Hepatic stellate cell (primary cell): Measurements from ENCODE around the gene THEM5.

Experiments used
- DNase-seq: peaks from one replicate; pipeline ENCODE4 v3.0.0; 2011; ENCODE audit warnings: low spot score

The THEM5 gene

DNA sequence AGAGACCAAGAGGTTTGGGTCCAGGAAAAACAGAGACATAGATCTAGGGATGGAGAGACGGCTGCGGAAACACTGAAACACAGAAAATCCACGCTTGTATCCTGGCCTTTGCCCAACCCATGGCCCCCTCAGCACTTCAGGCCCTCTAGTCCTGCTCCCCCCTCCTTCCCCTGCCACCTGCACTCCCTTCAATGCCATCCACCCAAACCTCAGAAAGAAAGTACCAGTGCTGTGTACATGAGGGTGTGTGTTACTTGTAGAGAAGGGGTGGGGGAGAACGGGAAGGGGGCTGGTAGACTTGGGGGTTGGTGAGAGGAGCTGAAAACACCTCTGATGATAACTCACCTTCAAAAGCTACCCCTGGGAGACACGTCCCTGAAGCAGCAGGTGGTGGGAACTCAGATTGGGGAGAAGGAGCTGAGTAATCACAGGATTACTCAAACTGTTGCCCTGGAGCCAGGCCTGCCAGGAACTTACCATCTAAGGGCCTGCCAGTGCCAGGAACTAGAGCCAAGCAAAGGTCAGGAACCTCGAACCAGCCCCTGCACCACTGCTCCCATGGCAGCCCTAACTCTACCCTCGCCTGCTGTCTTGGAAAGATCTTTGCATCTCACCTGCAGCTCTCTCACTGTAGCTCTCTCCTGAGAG is 33.4 kb downstream of the THEM5 start:
- DNase-seq = no peak

DNA sequence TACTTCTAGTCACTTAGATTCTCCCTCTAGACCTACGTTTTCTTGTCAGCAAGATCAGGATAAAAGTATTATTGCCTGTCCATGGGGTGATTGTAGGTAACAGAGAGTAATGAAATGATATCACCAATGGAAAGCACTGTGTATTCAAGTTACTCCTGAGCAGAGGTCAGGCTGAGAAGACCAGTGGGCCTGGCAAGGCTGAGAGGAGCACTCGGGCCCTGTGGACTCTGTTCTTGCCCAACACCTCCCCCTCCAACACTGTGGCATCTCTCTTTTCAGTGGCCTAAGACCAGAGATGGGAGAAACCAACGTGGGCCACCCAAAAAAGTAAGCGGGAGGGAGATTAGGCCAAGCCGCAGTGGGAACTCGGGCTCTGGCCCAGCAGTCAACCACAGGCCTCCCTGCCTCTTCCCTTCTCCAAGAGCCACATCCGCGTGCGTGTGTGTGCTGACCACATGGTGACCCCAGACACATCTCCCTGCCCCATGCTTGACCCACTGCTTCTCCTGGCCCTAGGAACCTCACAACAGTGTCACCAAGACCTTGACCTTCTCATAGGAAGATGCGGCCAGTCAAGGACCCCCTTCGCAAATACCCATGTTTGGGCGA is 34.2 kb downstream of the THEM5 start:
- DNase-seq = no peak

DNA sequence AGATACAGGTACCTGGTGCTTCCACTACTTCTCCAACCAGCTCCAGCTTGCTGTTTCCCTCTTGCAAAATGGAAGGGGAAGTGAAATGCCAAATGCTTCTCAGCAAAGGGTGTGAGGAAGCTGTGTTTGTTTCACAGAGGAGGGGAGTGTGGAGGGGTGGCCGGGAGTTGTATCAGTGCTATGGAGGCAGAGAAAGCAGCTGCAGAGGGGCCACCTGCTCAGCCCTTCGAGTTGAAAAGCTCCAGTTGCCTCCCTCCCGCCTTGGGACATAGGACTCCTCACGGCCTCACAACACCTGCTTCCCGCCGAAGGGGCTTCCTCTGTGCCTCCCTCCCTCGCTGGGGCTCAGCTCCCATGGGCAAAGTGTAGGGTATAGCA is 36.2 kb downstream of the THEM5 start:
- DNase-seq = no peak

DNA sequence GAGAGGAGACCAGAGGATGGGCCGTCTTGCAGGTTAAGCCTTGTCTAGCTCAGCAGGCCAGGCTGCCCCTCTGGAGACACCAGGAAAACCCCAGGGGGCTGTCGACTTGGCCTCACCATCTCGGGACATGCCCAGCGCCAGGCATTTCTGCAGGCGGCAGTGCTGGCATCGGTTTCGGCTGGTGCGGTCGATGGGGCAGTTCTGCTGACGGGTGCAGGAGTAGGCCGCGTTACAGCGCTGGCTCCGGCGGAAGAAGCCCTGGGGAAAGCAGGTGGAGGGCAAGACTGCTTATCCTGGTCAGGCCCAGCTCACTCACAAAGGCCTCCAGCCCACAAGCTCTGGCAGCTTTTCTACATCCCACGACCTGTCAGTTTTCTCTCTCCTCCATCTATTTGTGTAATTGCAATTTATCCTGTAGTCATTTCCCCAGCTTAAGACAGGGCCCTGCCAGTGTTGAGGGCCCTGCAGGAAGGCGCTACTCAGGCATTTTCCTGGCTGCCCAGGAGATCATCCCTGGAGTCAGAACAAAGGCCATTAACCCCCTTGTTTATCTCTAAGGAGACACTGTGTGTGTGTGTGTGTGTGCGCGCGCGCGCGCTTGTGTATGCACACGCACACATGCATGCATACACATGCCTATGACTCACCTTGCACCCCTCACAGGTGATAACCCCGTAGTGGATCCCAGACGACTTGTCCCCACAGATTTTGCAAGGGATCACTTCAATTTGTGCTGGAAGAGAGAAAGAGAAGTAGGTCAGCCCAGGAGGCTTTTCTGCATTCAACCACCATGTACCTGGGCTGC is 36.8 kb downstream of the THEM5 start:
- no peak for DNase-seq

DNA sequence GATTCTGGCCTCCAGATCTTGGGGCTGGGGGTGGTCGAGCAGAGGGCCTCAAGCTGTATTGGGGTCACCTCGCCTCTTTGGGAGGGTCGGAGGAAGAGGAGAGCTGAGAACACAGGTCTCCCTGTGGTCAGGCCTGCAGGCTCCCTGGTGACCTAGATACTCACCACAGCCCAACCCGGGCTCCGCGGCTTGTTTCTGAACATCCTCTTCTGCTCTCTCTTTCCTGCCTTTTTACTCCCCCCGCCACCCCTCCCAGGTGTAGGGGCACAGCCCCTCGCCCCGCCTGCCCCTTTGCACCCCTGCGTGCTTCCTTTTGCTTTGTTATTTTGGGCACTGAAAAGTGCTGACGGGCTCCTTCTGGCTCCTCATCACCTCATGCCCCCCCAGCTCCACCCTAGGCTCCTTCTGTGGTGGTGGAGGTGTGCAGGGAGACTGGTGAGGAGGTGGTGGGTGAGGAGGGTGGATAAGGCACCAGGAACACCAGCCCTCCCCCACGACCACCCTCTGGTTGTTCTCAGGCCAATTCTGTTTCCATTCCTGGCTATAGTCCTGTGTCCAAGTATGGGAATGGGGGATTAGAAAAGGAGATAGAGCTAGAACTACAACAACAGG is 37.7 kb downstream of the THEM5 start:
- no peak for DNase-seq

DNA sequence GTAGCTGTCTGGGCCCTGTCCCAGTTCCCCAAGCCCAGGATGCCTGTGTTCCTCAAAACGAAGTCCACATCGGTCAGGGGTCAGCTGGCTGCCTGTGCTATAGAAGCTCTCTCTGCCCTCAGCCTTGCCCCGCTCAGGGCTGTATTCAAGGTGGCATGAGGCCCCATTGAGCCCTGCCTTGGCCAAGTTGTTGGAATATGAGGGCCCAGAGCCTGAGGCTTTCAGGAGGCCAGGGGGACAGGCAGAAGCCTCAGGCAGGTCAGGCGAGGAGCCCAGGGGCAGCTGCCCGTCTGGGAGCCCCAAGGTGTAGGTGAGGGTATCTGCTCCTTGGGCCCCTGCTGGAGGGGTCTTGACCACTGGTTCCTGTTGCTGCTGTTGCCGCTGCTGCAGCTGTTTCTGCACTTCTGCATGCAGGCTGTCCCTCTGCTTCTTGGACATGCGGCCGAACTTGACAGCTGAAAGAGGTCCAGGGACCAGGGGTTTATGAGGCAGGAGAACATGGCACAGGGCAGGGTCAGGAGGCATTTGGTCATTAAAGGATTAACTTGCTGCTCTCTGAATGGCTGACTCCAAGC is 38.5 kb downstream of the THEM5 start:
- no peak for DNase-seq

DNA sequence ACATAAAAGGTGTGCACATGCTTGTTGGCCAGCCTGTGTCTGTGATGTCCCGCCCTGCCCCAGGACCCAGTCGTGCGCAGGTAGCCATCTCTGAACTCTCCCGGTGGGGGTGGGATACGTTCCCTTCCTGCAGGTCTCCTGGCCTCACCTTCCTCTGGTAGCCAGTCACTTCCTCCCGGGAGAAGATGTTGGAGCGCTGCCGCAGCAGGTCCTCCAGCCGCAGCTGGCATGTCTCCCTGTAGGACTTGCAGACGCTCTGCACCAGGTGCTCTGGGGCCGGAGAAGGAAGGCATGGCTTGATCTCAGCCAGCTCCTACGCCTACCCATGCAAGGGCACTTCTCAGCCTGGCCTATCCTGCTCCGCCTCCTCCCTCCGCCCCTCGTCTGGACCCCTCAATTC is 39.1 kb downstream of the THEM5 start:
- DNase-seq = no peak

DNA sequence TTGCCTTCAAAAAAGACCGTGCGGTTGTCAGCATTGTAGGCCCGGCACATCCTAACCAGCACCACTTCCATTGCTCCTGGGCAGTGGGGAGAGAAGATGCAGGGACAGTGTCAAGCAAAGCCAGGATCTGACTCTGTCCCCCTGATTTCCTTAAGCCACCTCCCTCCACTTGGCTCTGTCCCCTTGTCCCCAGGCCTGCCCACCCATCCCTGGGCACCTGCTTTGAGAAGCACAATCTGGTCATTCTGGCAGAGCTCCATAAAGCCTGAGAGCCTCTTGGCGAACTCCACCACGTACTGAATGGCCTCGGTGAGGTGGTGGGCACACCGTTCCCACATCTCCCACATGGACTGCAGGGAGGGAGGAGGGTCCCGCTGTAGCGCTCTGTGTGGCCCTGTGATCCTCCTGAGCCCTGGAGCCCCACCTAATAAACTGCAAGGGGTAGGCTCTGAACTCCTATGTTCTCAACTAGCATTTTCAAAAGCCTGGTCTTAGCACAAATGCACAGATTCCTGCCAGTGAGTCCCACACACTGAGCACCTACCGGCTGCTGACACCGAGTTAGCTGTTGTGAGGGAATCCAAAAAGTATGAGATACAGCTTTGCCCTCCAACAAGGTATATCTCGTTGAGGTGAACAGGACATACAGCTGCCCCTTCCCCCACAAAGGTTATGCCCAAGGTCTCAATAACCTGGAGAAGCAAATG is 40.1 kb downstream of the THEM5 start:
- no peak for DNase-seq

DNA sequence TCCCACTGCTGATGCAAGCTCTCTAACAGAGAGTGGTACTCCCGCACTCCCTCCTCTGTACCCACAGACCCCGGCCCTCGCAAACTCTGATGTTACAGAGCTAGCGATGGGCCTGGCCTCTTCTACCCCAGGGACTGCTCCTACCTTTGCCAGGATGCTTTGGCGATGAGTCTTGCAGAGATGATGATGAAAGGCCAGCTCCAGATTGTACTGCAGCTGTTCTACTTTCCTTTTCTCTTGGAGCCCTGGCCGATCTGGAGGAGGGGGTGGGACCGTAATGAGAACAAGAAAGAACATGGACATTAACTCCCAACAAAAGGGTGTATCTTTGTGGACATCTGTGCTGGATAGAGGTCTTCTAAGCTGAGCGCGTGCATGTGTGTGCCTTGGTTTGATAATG is 42.3 kb downstream of the THEM5 start:
- no peak for DNase-seq

DNA sequence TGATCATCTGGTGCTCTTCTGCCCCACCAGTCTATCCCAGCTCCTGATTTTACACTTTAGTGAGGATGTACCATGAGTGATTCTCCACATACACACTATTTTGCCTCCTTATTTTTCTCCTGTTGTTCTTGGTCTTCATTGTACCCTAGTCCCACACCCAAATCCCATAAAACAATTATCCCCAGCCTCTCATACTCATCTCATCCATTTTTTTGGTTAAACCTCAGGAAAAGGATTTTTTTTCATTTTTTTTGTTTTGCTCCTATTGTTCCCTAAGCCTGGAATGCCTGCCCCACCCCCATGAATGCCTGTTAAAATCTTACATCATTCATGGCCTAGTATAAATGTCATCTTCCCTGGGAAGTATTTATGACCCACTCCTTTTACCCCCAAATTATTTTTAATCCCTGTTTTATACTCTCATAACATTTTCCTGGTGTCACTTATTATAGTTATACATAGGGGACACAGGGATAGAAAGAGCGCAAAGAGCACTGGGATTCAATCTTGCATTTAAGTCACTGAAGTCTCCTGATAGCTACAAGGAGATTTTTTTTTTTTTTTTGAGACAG is 43.4 kb downstream of the THEM5 start:
- no peak for DNase-seq

DNA sequence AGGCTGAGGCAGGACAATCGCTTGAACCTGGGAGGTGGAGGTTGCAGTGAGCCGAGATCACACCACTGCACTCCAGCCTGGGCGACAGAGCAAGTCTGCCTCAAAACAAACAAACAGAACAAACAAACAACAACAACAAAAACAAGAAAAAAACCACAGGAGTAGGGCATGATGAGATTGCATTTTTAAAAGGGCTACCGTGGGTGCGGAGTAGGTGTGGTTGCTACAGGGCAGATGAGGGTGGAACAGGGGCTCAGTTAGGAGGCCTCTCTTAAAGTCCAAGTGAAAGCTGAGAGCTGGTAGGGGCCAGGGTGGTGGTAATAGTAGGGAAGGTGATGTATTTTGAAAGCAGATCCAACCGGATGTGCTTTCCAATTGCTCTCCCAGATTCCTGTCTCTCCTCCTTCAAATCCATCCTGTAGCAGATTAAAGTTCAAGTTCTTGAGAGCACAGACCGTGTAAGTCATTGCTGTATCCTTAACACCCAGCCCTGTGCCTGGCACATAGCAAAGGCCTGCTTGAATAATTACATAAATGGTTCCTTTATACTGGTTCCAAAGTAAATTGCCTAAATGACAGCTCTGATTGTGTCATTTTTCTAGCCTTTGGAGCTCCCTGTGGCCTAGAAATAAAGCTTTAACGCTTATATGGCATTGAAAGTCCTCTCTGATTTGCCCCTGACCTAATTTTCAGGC is 44.1 kb downstream of the THEM5 start:
- DNase-seq = no peak

DNA sequence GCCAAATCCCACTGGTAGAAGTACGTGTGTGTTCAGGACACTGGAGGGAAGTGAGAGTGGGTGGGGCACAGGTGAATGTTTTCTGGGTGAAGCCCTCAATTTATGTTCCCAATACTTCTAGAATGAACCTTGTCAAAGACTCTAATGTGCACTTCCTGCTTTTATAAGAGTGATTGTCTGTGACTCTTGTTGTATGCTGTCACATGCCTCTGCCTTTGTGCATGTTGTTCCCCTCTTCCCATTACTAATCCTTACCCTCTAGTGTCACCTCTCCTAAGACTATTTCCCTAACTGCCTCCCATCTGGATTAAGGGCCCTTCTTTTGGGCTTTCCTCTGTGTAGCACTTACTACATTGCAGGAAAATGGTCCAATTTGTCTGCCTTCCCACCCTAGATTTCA is 45.7 kb downstream of the THEM5 start:
- DNase-seq = no peak

DNA sequence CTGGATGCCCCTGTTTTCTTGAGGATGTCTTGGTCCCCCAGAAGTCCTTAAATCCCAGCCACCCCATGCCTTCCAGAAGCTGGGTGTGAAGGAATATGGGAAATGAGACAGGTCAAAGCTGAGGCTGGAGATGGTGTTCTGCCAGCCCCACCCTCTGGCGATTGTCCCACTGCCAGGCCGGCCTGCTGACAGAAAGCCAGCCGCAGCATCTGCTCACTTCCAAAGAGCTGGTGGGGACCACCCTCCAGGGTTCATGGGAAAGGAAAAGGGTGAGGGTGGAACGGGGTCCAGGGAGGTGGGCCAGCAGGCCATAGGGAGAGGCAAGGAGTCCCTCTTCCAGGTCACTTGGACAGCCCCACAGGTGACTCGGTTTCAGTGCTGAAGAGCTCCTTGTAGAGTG is 46.4 kb downstream of the THEM5 start:
- no peak for DNase-seq

DNA sequence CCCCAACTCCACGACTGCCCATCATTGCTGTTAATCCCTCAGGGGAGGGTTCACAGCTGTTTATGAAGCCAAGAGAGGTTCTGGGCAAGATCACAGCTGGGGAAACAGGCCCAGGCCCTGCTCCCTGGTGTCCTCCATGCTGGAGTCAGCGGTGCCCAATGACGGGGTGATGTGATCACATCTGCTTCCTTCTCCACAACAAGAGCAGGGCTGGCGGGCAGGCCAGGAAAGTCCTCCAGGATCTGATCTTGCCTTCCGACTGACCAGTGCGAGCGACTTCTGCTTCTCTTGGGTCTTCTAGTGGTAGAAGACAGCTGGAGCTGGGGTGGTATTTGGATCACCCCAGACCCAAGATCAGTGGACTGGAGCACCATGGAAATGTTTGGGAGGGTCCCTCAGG is 47.3 kb downstream of the THEM5 start:
- no peak for DNase-seq

DNA sequence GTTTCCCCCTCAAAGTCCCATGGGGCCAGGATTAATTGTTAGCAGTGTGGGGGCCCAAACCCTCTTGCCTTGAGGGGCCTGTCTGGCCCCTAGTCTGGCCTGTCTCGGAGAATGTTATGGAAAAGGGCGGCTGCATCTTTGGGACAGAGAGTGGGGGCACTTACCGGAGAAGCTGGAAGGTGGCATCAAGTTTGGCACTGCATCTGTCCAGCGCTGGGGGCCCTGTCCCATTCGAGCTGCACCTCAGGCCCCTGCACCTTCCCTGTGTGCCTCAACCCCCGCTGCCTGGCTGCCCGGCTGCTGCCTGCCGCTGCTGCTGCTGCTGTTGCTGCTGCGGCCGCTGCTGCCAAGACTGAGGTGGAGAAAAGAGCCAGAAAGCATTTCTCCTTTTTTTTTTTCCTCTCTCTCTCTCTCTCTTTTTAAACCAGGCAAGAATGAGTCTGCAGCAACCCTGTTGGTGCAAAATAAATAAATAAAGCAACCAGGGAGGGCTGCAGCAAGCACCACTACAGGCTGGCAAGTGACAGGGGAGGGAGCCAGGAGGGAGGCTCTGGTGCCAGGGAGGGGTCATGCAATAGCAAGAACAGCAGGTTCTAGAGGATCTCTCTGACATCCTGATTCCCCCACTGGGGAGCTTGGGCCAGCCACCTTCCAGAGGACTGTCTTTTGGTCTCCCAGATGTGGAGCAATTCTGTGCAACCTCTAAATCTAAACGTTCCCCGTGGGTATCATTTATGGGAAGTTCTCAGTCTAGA is 48.3 kb downstream of the THEM5 start, which contains the start of gene LINGO4:
Gene LINGO4, minus strand, starts transcription at position 354 of the 755 bp plus-strand sequence. CDS start 2,715 bp downstream, outside the sequence.
- no peak for DNase-seq

DNA sequence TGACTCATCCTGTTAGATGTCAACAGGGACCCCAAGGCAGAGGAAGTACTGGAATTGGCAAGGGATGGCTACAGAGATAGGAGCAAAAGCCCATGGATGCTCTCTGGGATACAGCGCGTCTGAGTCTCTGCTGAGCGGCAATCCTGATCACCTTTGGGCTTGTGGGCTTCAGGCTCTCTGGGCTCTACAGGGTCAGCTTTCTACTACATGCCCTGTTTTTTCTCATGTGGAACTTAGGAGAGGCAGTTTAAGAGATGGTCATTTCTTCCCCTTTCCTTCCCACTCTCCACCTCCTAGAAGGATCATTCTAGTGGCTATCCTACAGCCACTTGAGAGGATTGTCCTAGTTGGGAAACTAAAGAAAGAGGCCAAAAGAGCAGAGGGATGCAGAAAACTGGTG is 49.6 kb downstream of the THEM5 start:
- DNase-seq = no peak

DNA sequence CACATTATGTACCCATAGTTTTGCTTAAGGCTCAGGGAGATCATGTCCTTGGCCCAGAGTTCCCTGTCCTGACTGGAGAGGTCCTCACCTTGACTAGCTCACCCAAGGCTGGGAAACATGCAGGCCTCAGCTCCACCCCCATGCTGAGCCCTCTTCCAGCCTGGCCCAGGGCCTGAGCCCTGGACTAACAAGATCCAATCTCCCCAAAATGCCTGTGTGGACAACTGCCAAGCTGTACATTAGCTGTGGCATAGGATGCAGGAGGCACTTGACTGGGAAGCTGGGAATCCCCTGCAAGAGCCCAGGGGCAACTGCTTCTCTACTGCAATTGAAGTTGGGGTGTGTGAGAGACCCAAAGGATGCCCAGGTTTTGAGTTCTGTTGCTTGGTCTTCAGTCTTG is 50.3 kb downstream of the THEM5 start:
- DNase-seq = no peak

DNA sequence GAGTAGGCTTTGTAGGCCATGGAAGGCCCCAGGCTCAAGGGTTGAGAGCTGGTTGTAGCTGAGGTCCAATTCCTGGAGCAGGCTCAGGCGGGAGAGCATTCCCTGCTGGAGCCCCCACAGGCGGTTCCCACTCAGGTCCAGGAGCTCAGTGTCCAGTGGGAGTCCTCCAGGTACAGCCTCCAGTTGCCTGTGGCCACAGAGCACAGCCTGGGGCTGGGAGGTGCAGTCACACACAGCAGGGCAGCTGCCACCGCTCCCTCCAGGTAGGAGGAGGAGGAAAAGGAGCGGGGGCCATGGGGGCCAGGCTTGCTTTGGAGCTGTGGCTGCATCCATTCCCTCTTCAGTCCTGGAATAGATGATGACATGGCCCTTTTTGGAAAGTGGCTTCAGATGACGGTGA is 51.1 kb downstream of the THEM5 start:
- no peak for DNase-seq

DNA sequence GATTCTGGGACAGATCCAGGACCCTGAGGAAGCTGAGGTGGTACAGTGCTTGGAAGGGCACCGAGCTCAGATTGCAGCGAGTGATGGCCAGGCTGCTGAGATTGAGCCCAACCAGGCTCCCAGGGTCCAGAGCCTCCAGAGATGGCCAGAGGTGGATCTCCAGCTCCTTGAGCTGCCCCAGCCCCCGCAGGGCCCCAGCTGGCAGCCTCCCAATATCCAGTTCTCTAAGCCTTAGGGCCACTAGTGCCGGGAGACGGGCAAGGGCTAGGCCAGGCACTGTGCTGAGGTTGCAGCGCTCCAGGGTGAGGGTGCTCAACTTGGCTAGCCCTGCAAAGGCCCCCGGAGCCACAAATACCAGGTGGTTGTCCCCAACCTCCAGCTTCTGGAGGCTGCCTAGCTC is 51.7 kb downstream of the THEM5 start:
- DNase-seq = no peak

DNA sequence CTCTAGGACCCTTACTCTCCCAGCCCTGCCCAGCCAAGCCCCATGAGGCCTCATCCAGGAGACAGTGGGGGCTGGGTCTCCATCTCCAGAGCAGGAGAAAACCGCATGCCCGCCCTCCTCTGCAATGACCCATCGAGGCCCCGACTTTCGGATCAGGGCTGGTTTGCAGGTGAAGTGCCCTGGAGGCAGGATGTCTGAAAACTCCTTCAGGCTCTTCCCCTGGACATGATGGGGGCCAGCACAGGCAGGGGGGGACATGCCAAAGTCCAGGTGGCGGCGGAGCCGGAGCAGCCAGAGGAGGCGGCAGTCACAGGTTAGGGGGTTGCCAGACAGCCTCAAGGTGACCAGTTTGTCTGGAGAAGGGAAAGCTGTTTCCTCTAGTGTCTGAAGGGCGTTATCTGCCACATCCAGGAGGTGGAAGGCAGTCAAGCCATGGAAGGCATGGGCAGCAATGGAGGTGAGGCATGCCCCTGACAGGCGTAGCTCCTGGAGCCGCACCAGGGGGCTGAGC is 52.1 kb downstream of the THEM5 start:
- DNase-seq = no peak
